Dermis microvascular lymphatic vessel endothelial cell (primary cell): ENCODE data around the gene IKBIP. TPM values are rescaled to one million over a fixed set of nuclear protein-coding genes. Genes with fewer than 3 reads are reported as not detected.
"Not testable (repeated sequence)": the region's sequence is repeated elsewhere in the genome, so short reads cannot be mapped to it uniquely, and the experiment has no call there.

Source experiments
- DNase-seq, 2 donors: peaks; one replicate each; pipeline versions ENCODE4 v3.0.0 to v3.0.0-alpha.2; 2010; ENCODE audit warnings: low read depth in 2 of 2
- total RNA-seq: library from RNA; depleted of rRNA; stranded (reverse); fragments of >200 nt; gene quantifications from 2 replicates; pipeline ENCODE4 v1.2.1, GENCODE V29; 2014

IKBIP gene
- 21.2 and 27.3 TPM in 2 replicates for total RNA-seq

GRCh38 chr12:98644712-98645571, at the start of gene IKBIP, which contains the start of gene APAF1:
TSS of gene IKBIP (minus strand) at chr12:98644788. CDS start at chr12:98644701, 87 bp downstream.
TSS of gene APAF1 (plus strand) at chr12:98645290. CDS start at chr12:98648360, 3,070 bp downstream.
- DNase-seq, result peak; percentile 87 to 97

- no peak for DNase-seq
These were observed 46.8 kb upstream of the IKBIP start for GRCh38 chr12:98691351-98691750.

- no peak for DNase-seq
These were observed 42.0 kb upstream of the IKBIP start for GRCh38 chr12:98686603-98687002.

- no peak for DNase-seq
These were observed 39.6 kb upstream of the IKBIP start for GRCh38 chr12:98684199-98684598.

- DNase-seq, result no peak
These were observed 35.0 kb upstream of the IKBIP start for GRCh38 chr12:98679611-98680005.

GRCh38 chr12:98678946-98679610, 34.5 kb upstream of the IKBIP start:
- no peak for DNase-seq

GRCh38 chr12:98678236-98678945, 33.8 kb upstream of the IKBIP start:
- no peak for DNase-seq

GRCh38 chr12:98674841-98675240, 30.3 kb upstream of the IKBIP start:
- no peak for DNase-seq

- DNase-seq, result peak; percentile 2 to 29
These were observed 26.9 kb upstream of the IKBIP start for GRCh38 chr12:98671459-98671858.

GRCh38 chr12:98669751-98670150, 25.2 kb upstream of the IKBIP start:
- DNase-seq, result no peak

GRCh38 chr12:98660521-98660920, 15.9 kb upstream of the IKBIP start:
- no peak for DNase-seq

- DNase-seq, result peak in 1 of 2 donors; percentile 20
These were observed 11.9 kb upstream of the IKBIP start for GRCh38 chr12:98656289-98657101.

- peak; percentile 66 to 67 for DNase-seq
These were observed 9.4 kb upstream of the IKBIP start for GRCh38 chr12:98653866-98654493.

GRCh38 chr12:98651328-98651727, 6.7 kb upstream of the IKBIP start:
- no peak for DNase-seq

GRCh38 chr12:98646294-98647090, 1.9 kb upstream of the IKBIP start:
- DNase-seq, result peak in 1 of 2 donors; percentile 47

GRCh38 chr12:98645572-98646067, 1.0 kb upstream of the IKBIP start:
- peak in 1 of 2 donors; percentile 23 for DNase-seq

- DNase-seq, result peak in 1 of 2 donors; percentile 73
These were observed 216 bp downstream of the IKBIP start for GRCh38 chr12:98644433-98644711.

GRCh38 chr12:98642801-98643200, 1.8 kb downstream of the IKBIP start:
- DNase-seq, result not testable (repeated sequence)

GRCh38 chr12:98639491-98639890, 5.1 kb downstream of the IKBIP start:
- peak in 1 of 2 donors; percentile 37 for DNase-seq

GRCh38 chr12:98638009-98638408, 6.6 kb downstream of the IKBIP start:
- DNase-seq, result no peak
